Hematopoietic multipotent progenitor cell treated with erythropoietin and hydrocortisone succinate and interleukin-3 and kit ligand, for 8 days (in vitro differentiated cells): Measurements from ENCODE around the gene CPA5.
"Not testable (repeated sequence)": the region's sequence is repeated elsewhere in the genome, so short reads cannot be mapped to it uniquely, and the experiment has no call there.

ENCODE experiments used
- DNase-seq: peaks from one replicate; pipeline ENCODE4 v3.0.0-alpha.2; 2015

The CPA5 gene

GRCh38 chr7:130344271-130344866, at the start of gene CPA5:
Gene CPA5 (plus strand): TSS chr7:130344816. CDS start chr7:130346486, 1,670 bp downstream.
- no peak for DNase-seq

GRCh38 chr7:130296221-130296951, 48.2 kb upstream of the CPA5 start:
- no peak for DNase-seq

GRCh38 chr7:130297628-130298543, 46.7 kb upstream of the CPA5 start:
- DNase-seq: no peak

- no peak for DNase-seq
Measured at GRCh38 chr7:130298544-130299326, 45.9 kb upstream of the CPA5 start.

- no peak for DNase-seq
Measured at GRCh38 chr7:130299866-130300265, 44.8 kb upstream of the CPA5 start.

GRCh38 chr7:130301501-130302020, 43.1 kb upstream of the CPA5 start:
- DNase-seq: no peak

- no peak for DNase-seq
Measured at GRCh38 chr7:130302649-130303048, 42.0 kb upstream of the CPA5 start.

- no peak for DNase-seq
Measured at GRCh38 chr7:130303127-130303526, 41.5 kb upstream of the CPA5 start.

- no peak for DNase-seq
Measured at GRCh38 chr7:130303551-130303950, 41.1 kb upstream of the CPA5 start.

GRCh38 chr7:130303982-130304381, 40.6 kb upstream of the CPA5 start:
- DNase-seq: no peak

GRCh38 chr7:130304878-130305277, 39.7 kb upstream of the CPA5 start:
- DNase-seq: no peak

- no peak for DNase-seq
Measured at GRCh38 chr7:130305433-130306042, 39.1 kb upstream of the CPA5 start.

- no peak for DNase-seq
Measured at GRCh38 chr7:130309986-130310385, 34.6 kb upstream of the CPA5 start.

GRCh38 chr7:130314305-130314704, 30.3 kb upstream of the CPA5 start:
- no peak for DNase-seq

- no peak for DNase-seq
Measured at GRCh38 chr7:130319541-130319940, 25.1 kb upstream of the CPA5 start.

GRCh38 chr7:130321542-130322229, 22.9 kb upstream of the CPA5 start:
- not testable (repeated sequence) for DNase-seq

- DNase-seq: no peak
Measured at GRCh38 chr7:130322615-130323014, 22.0 kb upstream of the CPA5 start.

GRCh38 chr7:130324306-130324943, 20.2 kb upstream of the CPA5 start:
- no peak for DNase-seq

GRCh38 chr7:130329681-130330080, 14.9 kb upstream of the CPA5 start:
- DNase-seq: no peak

- DNase-seq: no peak
Measured at GRCh38 chr7:130332259-130333053, 12.2 kb upstream of the CPA5 start.
